NCI-H146 treated with DMSO at 0.1 percent for 48 hours (cell line): Measurements from ENCODE around the gene SEC61A2.
"Not testable (repeated sequence)": the region's sequence is repeated elsewhere in the genome, so short reads cannot be mapped to it uniquely, and the experiment has no call there.

Experiments used
- DNase-seq: peaks from one replicate; lab custom pipeline; 2025; ENCODE audit not compliant: unreplicated experiment; lab: John Stamatoyannopoulos, UW

SEC61A2 gene

DNA sequence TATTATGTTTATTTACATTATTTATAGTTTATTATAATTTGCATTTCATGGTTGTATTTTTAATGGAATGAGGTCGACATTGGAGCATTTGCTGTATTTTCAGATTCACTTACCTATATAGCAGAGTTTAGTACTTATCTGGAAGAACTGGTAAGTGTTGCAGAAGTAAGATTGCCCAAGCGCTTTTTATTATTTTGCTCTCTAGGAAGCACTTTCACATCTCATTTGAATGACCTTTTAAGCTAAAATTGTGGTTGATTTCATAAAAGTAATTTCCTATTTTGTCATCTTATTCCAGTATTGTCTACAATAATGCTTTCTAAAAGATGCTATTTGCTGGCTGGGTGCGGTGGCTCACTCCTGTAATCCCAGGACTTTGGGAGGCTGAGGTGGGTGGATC is 28.6 kb downstream of the SEC61A2 start:
- no peak for DNase-seq

DNA sequence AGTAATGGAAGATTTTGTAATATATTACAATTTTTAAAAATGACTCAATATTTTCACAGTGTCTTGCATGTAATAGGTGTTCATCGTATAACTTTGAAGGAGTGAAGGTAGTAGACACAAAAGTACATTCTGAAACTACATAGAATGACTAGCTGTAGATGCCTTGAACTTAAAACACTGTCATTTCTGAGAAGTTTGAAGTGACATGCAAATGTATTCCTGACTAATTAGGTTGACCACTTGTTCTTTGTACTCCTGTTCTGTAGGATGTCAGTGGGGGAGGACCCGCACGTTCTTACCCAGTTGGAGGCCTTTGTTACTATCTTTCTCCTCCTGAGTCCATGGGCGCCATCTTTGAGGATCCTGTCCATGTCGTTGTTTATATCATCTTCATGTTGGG is 31.2 kb downstream of the SEC61A2 start:
- DNase-seq: no peak

DNA sequence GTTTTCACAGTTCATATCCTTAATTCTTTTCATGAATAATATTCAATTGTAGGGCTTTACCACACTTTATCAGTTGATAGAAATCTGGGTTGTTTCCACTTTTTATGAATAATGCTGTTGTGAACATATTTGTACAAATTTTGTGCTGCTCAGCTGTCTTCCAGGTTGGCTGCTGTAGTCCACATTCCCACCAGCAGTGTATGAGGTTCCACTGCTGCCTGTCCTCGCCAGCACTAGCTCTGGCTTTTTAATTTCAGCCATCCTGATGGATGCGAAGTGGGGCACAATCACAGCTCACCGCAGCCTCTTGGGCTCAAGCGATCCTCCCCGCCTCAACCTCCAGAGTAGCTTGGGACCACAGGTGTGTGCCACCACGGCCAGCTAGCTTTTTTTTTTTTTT is 33.5 kb downstream of the SEC61A2 start:
- no peak for DNase-seq

DNA sequence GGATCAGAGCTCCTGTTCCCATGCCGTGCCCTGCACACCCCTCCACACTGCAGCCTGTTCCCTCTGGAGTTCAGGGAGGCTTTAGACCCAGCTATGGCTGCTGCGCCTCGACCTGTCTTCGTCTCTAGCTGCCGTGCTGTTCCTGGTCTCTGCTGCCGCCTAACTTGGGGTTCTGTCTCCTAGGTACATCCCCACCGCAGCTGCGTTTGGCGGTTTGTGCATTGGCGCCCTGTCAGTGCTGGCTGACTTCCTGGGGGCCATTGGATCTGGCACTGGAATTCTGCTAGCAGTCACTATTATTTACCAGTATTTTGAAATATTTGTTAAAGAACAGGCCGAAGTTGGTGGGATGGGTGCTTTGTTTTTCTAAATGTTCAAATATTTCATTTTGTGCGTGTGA is 34.6 kb downstream of the SEC61A2 start:
- DNase-seq: no peak

DNA sequence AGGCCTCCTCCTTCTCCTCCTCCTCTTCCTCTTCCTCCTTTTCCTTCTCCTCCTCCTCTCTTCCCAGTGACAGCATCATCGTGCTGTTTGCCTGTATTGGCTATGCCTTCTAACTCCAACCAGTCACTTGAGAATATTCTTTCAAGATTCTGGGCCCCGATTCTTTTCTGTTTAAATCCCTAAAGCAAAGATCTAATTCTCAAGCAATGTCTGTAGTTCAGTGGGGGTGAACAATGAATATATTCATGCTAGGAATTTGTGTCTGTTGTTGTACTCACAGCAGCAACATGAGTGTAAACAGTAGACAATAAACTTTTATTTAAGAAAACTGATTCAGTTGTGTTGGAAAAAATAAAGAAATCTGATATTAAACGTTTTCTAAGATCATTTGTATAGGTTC is 35.6 kb downstream of the SEC61A2 start:
- no peak for DNase-seq

DNA sequence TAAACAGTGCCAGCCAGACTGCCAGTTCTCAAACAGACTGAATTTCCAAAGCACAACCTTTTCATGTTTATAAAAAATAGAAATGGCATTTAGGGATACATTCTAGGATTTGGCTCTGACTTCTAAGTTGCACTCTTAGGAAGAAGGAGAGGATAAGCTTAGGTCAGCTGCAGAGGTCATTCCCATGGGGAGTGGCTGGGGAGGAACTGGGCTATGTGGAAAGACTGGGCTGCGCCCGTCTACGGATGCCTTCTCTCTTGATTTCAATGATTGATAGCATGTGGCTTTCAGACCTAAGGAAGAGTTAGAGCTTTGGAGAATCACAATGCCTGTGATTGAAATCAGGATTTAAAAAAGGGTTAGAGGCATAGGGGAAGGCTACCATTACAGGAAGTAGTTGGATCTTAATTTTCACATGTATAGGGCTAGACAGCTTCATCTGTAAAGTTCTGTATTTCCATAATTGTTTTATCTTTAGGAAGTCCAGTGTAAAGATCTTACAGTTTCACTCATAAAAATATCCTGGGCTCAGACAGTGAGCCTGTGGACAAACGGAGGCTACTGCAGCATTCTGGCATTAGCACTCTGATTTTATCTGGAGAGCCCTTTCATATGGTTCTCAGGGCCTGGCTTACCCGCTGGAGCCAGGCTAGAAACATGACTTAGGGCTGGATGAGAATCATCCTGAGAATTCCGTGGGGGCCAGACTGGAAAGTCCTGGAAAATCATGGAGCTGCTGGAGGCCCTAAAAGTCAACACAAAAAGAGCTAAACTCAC is 36.7 kb downstream of the SEC61A2 start:
- DNase-seq: no peak

DNA sequence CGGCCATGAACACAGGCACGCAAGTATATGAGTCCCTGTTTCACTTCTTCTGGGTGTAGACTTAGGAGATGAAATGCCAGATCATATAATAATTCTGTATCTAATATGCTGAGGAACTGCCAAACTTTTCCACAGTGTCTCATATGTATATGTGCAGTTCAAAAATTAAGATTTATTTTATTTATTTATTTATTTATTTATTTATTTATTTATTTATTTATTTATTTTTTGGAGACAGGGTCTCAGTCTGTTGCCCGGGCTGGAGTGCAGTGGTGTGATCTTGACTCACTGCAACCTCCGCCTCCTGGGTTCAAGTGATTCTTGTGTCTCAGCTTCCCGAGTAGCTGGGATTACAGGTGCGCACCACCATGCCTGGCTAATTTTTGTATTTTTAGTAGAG is 42.0 kb downstream of the SEC61A2 start:
- not testable (repeated sequence) for DNase-seq

DNA sequence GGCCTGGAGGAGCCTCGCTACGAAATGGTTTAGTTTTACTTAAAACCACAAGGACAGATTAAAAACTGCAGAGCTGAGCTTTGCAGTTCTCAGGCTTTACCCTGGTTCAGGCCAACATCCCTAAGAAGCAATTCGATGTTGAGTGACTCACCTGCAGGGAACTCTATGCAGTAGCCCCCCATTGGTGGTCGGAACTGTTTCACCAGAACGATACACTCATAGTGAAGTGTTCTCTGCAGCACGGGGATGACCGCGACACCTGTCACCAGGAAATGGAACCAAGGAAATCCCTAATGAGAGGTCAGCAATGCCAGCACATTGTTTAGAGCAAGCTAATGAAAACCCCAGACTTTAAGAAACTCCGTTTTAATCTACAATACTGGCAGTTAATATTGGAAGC is 48.2 kb downstream of the SEC61A2 start:
- no peak for DNase-seq

DNA sequence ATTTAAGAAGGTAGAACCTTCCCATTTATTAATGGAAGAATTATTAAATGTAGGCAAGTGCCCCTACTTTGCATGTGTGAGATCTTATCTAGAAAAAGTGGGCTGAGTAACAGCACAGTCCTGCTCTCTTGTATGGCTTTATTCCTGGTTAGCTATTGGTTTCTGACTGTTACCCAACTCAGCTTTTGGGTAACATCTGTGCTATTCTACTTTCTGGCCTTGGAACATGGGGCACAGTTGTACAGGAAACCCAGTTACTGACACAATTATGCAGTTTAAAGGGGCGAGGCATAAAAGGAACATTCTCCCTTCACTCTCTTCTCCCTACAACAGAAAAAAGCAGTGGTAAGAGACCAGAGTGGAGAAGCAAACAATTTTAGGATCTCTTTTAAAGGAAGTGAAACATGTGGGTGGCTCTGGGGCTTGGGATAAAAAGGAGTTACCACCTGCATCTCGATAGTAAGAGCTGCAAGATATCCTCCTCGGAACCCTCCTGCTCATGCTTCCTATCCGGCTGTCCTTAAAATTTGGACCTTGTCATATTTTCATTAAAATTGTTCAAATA is 50.2 kb downstream of the SEC61A2 start:
- no peak for DNase-seq

DNA sequence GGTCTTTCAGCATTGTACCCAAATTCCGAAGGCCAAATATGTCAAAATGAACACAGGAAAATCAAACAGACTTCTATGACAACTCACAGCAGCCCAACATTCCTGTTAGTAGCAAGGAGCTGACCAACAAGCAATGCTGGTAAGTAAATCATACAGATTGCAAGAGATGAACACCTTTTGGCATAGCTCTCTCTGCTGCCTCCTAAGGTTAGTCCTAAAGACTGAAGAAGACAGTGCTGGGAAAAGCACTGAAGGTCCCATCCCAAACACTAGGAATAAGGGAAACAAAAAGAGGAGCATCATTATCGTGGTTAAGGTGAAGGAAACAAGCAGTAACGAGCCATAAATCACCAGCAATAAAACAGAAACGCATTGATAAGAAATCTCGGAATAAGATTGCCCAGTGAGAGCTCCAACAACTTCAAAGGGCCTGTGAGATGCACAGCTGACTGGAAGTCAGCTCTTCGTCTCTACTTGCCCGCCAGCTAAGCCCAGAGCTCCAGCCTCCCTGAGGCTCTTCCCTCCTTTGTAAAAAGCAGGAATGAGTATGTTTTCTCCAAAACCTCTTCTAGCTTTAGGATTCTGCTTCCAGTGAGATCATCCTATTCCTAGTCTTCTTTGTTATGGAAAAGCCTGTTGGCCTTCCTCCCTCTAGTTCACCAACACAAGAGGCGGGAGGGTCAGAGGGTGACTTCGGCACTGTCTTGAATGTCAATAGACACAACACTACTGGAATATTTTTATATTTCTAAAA is 50.9 kb downstream of the SEC61A2 start:
- no peak for DNase-seq

DNA sequence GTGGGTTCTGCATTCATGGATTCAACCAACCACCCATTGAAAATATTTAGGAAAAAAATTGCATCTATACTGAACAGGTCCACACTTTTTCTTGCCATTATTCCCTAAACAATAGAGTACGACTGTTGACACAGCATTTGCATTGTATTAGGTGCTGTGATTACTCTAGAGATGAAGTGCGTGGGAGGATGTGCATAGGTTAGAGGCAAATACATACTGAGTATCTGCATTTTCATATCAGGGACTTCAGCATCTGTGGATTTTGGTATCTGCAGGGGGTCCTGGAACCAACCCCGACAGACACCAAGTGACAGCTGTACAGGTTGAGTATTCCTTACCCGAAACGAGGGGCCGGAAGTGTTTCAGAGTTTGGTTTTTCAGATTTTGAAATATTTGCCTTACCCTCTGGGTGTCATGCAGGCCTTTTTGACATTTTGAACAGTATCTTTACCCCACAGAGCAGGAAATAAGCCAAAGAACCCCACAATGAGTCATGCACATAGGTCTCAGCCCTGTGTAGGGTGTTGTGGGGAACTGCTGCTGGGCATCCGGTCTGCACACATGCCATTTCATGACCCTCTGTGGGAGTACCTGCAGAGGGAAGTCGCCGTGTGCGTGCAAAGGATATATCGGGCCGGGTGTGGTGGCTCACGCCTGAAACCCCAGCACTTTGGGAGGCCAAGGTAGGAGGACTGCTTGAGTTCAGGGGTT is 51.7 kb downstream of the SEC61A2 start:
- DNase-seq: no peak

DNA sequence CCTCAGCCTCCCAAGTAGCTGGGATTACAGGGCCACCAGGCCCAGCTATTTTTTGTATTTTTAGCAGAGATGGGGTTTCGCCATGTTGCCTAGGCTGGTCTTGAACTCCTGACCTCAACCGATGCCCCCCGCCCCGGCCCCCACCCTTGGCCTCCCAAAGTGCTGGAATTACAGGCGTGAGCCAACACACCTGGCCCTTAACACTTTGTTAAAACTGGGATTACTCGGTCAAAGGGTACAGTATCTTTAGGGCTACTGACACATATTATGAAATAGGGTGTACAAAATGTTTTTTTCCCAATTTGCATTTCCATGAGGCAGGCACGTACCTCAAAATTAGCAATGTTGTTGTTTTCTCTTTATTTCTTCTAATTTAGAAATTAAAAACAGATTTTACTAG is 54.7 kb downstream of the SEC61A2 start:
- no peak for DNase-seq

DNA sequence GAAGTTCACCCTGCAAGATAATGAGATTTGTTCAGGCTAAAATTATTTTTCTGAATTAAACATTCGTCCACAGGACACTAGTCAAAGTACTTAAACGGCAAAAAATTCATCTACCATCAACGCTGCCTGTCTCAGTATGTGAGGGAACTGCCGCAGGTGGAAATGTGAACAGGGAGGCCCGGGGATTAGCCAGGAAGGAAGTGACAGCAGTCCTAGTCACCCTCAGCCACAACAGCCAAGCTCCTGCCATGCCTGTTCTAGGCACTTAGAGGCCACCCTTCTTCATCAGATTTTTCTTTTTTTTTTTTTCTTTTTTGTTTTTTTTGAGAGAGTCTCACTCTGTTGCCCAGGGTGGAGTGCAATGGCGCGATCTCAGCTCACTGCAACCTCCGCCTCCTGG is 56.8 kb downstream of the SEC61A2 start:
- DNase-seq: no peak

DNA sequence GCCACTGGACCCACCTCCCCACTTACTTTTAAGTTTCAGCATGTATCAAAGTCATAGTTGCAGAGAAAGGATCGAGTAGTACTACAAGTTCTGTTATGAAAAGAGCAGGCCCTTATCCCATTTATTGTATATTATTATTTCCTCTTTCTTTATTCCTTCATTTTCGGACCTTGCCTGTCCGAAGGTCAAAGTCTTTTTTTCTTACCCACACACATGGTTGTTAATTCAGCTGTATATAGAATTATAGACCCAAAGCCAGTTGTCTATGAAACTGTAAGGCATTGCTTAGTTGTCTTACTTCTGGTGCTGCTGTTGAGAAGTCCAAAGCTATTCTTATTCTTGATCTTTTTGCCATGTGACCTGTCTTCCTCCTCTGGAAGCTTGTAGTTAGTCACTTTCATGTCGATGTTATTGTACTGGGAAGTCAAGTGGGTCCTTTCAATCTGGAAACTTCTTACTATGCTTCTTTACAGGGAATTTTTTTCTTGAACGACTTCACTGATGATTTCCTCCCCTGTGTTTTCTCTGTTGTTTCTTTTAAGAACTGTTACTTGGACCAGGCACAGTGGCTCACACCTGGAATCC is 57.9 kb downstream of the SEC61A2 start:
- no peak for DNase-seq

DNA sequence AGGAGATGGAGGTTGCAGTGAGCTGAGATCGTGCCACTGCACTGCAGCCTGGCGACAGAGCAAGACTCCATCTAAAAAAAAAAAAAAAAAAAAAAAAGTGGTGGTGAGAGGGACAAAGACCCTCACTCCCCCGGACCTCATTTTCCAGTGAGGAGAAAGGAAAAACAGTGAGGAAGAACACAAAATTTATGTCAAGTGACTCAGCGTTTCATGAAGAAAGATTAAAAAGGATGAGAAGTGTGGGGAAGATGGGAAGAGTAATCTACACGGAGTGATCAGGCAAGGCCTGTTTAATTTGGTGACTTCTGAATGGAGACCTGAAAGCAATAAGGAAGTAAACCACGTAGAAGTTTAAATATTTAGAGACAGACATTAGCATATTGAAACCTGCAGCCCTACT is 59.2 kb downstream of the SEC61A2 start:
- DNase-seq: no peak

DNA sequence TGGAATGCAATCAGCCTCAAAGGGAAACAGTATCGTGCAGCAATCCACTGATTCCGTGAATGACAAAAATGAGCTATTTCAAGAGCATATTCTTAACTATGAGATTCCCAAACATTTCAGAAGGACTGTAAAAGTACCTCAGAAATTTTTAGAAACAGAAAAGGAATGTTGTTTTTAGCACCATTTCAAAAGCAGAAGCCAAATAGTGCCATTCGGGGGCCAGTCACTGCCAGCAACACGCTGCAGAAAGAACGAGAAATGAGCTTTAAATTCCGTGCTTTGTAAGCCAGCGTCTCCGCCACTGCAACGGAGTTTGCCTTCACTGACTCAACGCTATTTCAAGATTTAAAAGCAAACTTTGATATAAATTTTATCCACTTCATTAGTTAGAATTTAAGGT is 59.9 kb downstream of the SEC61A2 start:
- DNase-seq: no peak

DNA sequence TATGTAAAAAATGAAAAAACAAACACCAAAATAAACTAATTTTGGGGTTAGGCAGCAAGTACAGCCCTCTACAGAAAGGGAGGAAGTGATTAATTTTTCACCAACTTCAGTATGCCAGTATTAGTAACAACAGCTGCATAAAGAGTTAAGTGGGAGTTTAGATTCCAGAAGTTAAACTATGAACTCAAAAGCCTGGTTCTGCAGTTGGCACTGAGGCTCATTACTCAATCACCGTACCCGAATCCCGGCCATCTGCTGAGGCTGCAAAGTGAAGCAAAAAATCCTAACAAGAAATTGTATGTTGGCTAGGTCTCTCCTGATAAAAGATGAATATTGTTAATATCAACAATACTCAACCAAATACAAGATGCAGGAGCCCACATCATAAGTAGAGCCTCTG is 62.2 kb downstream of the SEC61A2 start:
- no peak for DNase-seq

DNA sequence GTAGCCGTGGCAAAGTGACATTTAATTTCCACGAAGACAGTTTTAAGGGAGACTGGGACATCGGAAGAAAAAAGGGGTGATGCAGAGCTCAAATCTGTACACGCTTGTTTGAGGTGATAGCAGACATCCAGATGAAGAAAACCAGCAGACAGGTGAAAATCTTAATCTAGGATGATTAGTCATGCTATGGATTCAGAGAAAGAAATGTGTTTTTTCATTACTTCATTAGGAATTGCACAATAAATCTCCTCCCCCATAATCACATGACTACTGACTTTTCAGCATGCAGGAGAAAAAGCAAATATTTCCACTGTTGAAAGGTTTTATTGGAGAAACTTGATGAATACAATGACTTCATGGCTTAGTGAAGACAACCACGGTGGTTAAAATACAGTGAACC is 63.7 kb downstream of the SEC61A2 start:
- no peak for DNase-seq

DNA sequence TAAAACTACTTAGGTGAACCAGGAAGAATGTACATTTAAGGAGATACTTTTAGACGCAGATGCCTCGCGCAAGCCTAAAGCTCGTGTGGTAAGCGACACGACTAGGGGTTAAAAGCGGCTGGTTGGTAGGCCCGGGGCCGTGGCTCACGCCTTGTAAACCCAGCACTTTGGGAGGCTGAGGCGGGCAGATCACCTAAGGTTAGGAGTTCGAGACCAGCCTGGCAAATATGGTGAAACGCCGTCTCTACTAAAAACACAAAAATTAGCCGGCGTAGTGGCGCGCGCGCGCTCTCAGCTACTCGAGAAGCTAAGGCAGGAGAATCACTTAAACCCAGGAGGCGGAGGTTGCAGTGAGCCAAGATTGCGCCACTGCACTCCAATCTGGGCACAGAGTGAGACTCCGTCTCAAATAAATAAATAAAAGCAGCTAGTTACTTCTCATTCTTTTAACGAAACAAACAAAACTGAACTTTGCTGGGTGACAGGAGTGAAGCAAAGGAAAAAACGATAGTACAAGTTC is 65.3 kb downstream of the SEC61A2 start:
- DNase-seq: no peak

DNA sequence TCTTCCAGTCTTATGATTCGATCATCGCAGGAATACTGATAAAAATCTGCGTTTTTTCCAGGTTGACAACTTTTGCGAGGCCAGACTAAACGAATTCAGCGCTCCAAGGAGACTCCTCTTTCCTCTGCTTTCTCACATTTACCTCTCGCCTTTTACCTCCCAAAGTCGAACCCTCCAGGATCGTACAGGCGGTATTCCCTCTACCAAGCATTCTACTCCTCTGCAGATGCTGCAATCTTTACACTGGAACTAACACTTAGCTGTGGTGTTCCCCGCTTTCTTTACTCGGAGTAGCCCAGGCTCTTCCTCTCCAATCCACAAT is 65.8 kb downstream of the SEC61A2 start:
- DNase-seq: peak; percentile 64
